HG03378 (cell line): ENCODE data around the gene CHM.
A peak's percentile ranks its signal among the peaks of the same experiment; 100 is the strongest.
"Not testable (repeated sequence)": the region's sequence is repeated elsewhere in the genome, so short reads cannot be mapped to it uniquely, and the experiment has no call there.

Source experiments
- ATAC-seq: cut with Tn5 transposase; IDR thresholded peaks from one replicate; pipeline ENCODE4 v1.9.1; 2021; ENCODE audit warnings: mild to moderate bottlenecking, moderate library complexity; ENCODE audit not compliant: unreplicated experiment

The CHM gene

GRCh38 chrX:86002076-86002896 lies 45.1 kb downstream of the CHM start:
- no peak for ATAC-seq

- no peak for ATAC-seq
These were observed 48.4 kb downstream of the CHM start for GRCh38 chrX:85998954-85999353.

- no peak for ATAC-seq
These were observed 50.8 kb downstream of the CHM start for GRCh38 chrX:85996555-85996954.

GRCh38 chrX:85995641-85996040 lies 51.7 kb downstream of the CHM start:
- no peak for ATAC-seq

- no peak for ATAC-seq
These were observed 52.6 kb downstream of the CHM start for GRCh38 chrX:85994797-85995196.

GRCh38 chrX:85994228-85994627 lies 53.1 kb downstream of the CHM start:
- ATAC-seq, result no peak

- ATAC-seq, result no peak
These were observed 53.7 kb downstream of the CHM start for GRCh38 chrX:85993539-85994197.

GRCh38 chrX:85992811-85993229 lies 54.5 kb downstream of the CHM start:
- ATAC-seq, result no peak

GRCh38 chrX:85988353-85988752 lies 59.0 kb downstream of the CHM start:
- ATAC-seq, result no peak

- ATAC-seq, result no peak
These were observed 67.1 kb downstream of the CHM start for GRCh38 chrX:85980286-85980685.

GRCh38 chrX:85977218-85977617 lies 70.1 kb downstream of the CHM start:
- peak; percentile 93 for ATAC-seq

- not testable (repeated sequence) for ATAC-seq
These were observed 75.0 kb downstream of the CHM start for GRCh38 chrX:85972351-85972750.

- no peak for ATAC-seq
These were observed 82.6 kb downstream of the CHM start for GRCh38 chrX:85964744-85965143.

- no peak for ATAC-seq
These were observed 83.6 kb downstream of the CHM start for GRCh38 chrX:85963736-85964135.

- no peak for ATAC-seq
These were observed 91.8 kb downstream of the CHM start for GRCh38 chrX:85955510-85955909.

- ATAC-seq, result not testable (repeated sequence)
These were observed 102.6 kb downstream of the CHM start for GRCh38 chrX:85944751-85945150.

GRCh38 chrX:85941275-85941674 lies 106.1 kb downstream of the CHM start:
- ATAC-seq, result no peak

GRCh38 chrX:85939942-85940341 lies 107.4 kb downstream of the CHM start:
- ATAC-seq, result not testable (repeated sequence)

GRCh38 chrX:85934399-85934798 lies 113.0 kb downstream of the CHM start:
- not testable (repeated sequence) for ATAC-seq

- no peak for ATAC-seq
These were observed 117.3 kb downstream of the CHM start for GRCh38 chrX:85930099-85930498.

GRCh38 chrX:85928606-85929005 lies 118.8 kb downstream of the CHM start:
- no peak for ATAC-seq

GRCh38 chrX:85927740-85928139 lies 119.6 kb downstream of the CHM start:
- no peak for ATAC-seq
